Measurements from ENCODE around the gene AGBL4.

AGBL4 gene

DNA sequence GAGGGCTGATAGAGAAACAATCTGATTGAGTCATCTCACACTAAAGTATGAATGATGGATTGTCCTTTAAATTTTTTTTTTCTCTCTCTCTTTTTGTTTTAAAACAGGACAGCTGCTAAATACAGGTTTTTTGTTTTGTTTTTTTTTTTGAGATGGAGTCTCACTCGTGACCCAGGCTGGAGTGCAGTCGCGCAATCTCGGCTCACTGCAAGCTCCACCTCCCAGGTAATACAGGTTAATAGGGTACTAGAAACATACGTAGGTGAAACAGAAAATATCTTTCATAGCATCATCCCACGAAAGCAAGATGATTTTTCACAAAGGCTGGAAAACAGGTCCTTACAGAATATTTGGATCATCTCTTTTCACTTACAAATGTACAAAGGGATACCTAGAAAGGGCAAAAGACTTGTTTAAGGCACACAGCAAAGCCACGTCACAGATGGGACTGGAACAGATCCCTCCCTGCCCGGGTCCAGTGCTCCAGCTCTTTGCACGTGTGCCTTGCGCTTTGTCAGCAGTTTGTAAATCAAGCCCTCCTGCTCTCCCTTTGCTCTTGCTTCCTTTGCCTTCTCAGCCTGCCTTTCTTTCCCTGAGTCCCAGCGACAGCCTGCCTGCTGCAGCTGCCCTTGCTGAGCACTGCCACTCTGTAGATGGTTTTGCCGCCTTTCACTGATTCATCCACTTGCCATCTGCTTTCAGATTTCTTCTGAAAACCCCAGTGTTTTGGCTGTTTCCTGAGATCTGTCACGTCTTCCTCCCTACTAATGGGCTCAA, 1075.8 kb downstream of the AGBL4 start:
- DNase-seq (ENCODE audit: low read depth in 2 of 2, low spot score in 1 of 2): no peak

DNA sequence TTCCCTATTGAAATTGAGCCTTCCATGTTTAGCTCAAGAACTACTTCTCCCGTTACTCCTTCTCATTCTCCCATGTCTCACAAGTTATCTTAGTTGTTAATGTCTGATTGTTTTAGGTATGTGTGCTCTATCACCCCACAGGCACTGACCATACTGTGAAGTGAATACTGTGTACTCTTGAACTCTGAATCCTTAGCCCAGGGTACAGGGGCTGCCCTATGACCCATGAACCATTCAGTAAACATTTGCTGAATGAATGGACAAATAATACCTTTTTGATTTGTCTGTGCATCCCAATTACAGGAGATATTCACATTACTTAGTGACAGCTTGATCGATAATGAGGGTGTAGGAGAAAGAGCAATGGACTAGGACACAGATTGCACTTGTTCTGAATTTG, 1077.7 kb downstream of the AGBL4 start:
- DNase-seq (ENCODE audit: low read depth in 2 of 2, low spot score in 1 of 2): no peak

DNA sequence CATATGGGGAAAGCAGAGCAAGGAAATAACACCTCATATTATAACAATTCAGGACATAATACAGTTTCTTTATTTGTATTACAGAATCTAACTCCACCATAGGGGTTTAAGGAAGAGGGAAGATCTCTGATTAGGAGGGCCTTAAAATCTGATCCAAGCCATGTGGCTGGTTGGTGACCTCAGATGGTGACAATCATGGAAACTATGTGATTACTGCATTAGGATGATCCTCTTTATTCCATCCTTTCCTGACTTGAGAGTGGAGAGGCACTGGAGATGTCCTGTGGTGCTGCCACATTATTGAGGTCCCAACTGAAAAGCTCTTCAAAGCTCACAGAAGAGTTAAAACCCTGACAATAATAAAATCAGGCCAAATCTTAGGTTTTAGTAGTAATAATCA, 1078.9 kb downstream of the AGBL4 start:
- DNase-seq (ENCODE audit: low read depth in 2 of 2, low spot score in 1 of 2): no peak

DNA sequence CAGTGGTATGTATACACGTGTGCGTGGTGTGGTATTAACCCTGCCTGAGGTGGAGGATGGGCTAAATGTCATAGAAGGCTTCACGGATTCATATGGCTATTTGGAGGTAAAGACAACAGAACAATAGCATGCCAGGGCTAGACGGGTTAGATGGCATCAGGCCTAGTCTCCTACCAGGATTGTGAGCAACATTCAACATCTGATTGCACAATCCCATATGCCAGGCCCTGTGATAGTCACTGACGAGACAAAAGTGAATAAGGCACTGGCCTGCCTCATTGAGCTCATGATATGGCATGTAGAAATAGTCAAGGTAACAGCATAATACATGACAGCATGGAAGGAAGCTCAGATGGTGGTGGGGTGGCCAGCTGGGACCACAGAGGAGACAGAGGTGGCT, 1079.9 kb downstream of the AGBL4 start:
- no peak for DNase-seq (ENCODE audit: low read depth in 2 of 2, low spot score in 1 of 2)

GRCh38 chr1:48943393-48943792, 1080.4 kb downstream of the AGBL4 start:
- DNase-seq (ENCODE audit: low read depth in 2 of 2, low spot score in 1 of 2): no peak

DNA sequence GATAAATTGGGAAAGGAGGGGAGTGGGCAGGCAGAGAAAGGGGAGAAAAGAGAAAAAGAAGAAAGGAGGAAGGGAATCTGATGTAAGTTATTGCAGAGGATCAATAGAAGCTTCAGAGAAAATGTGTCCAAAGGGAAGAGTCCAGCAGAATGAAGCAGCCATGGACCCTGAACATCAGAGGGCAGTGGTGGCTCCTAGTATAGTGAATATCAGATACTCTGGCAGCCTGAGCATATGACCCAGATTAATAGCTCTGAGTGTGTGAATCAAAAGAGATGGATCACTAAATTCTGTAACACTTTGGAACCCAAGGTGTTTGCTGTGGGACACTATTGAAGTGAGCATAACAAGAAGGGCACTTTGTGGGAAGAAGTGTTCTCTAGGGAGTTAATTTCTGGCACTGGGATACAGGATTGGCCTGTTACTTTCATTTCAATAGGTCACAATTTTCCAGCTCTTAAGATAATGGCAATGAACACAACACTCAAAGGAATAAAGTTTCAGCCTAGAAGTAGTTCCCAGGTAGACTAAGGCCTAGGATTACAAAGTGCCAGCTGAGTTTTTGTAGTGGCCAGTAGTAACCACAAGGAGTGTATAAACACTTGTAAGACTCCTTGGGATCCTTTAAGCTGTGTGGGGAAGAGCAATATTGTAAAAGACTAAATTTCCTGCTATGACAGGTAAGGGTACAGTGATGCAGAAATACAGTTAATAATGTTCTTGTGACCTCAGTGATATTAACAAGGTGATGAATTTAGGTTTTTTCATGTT, 1082.6 kb downstream of the AGBL4 start:
- DNase-seq (ENCODE audit: low read depth in 2 of 2, low spot score in 1 of 2): no peak

DNA sequence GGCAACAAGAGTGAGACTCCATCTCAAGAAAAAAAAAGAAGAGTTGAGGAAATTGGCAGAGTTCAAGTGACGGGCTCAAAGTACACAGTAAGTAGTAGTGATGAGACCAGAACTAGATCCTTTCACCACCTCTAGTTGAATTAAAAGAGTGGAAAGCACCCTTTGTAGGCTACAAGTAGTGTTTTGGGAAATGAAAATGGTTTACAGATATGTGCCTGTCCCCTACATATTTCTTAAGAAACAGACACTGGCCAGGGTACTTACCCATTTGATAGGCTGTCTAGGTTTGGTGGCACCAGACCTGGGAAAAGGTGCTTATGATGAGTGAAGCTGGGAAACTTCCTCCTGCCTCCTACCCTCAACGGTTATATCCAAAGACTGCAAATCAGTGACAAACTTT, 1083.4 kb downstream of the AGBL4 start:
- no peak for DNase-seq (ENCODE audit: low read depth in 2 of 2, low spot score in 1 of 2)

- DNase-seq (ENCODE audit: low read depth in 2 of 2, low spot score in 1 of 2): no peak
Observed at GRCh38 chr1:48939828-48940227, 1083.9 kb downstream of the AGBL4 start.

- DNase-seq (ENCODE audit: low read depth in 2 of 2, low spot score in 1 of 2): no peak
Observed at GRCh38 chr1:48939042-48939441, 1084.7 kb downstream of the AGBL4 start.

DNA sequence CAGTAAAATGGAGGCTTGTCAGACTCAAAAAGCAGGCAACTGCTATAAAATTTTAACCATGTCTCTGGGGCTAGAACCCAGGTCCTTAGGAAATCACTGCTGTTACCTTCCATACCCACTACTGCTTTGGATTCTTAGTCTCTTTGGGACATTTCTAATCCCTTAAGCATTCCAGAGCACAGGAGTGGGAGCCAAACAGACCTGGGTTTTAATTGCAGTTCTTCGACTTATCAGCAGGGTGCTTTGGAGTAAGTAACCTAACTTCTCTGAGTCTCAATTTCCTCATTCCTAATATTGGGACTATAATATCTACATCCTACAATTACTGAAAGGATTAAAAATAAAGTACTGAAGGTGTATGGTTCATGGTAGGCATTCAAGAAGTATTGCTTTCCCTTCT, 1086.0 kb downstream of the AGBL4 start:
- DNase-seq (ENCODE audit: low read depth in 2 of 2, low spot score in 1 of 2): no peak

- DNase-seq (ENCODE audit: low read depth in 2 of 2, low spot score in 1 of 2): no peak
Observed at GRCh38 chr1:48936436-48936835, 1087.3 kb downstream of the AGBL4 start.

- no peak for DNase-seq (ENCODE audit: low read depth in 2 of 2, low spot score in 1 of 2)
Observed at GRCh38 chr1:48932366-48932765, 1091.4 kb downstream of the AGBL4 start.

DNA sequence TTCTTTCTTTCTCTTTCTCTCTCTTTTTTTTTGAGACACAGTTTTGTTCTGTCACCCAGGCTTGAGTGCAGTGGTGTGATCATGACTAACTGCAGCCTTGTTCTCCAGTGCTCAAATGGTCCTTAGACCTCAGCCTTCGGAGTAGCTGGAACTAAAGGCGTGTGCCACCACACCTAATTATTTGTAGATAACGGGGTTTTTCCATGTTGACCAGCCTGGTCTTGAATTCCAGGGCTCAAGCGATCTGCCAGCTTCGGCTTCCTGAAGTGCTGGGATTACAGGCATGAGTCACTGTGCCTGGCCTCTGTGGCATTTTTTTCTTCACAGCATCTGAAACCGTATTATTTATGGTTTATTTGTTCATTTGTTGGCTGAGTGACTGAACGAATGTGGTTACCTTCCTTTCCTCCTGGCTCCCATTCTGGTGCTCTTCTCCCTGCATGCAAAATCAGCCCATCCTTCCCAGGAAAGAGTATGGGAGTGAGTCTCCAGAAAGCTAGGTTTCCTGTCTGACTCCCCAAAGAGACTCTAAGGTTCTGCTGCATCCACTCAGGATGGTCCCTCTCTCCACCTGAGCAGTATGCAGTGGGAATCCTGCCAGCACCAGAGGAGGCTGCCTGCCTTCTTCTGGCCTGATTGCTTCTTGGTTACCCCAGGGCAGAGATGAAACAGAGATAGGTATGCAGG, 1092.1 kb downstream of the AGBL4 start:
- no peak for DNase-seq (ENCODE audit: low read depth in 2 of 2, low spot score in 1 of 2)

- no peak for DNase-seq (ENCODE audit: low read depth in 2 of 2, low spot score in 1 of 2)
Observed at GRCh38 chr1:48930011-48930410, 1093.7 kb downstream of the AGBL4 start.

DNA sequence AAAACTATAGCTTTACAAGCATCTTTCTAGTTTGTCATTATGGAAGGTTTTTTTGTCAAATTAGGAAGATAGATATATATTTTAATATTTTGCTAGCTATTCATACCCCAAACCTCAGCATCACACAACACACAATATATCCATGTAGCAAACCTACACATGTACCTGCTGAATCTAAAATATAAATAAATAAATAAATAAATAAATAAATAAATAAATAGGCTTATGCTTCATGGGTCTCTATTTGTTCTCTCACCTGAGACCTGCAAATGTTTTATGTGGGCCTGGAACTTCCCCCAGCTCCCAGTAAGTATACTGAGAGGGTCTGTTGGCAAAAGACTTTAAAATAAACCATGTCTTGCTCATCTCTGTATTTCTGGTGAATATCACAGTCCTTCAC, 1099.7 kb downstream of the AGBL4 start:
- DNase-seq (ENCODE audit: low read depth in 2 of 2, low spot score in 1 of 2): no peak

DNA sequence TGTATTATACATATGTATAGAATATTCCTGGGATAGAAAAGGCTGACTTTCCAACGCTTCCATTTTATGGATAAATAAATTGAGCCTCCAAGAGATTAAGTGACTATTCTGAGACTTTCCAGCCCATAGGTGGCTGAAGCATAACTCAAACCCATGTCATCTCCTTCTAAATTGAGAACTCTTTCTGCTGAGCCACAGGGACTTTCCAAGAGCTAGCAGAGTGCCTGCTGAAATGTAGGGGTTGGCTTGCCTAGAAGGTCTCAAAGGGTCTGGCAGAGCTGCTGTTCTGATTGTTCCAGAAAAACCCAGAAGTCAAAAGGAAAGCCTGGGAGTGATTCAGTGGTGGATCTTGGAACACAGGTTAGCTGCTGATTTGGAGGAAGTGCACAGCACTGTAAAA, 1100.6 kb downstream of the AGBL4 start:
- DNase-seq (ENCODE audit: low read depth in 2 of 2, low spot score in 1 of 2): no peak

- no peak for DNase-seq (ENCODE audit: low read depth in 2 of 2, low spot score in 1 of 2)
Observed at GRCh38 chr1:48920851-48921250, 1102.9 kb downstream of the AGBL4 start.

- DNase-seq (ENCODE audit: low read depth in 2 of 2, low spot score in 1 of 2): no peak
Observed at GRCh38 chr1:48917901-48918603, 1105.7 kb downstream of the AGBL4 start.

DNA sequence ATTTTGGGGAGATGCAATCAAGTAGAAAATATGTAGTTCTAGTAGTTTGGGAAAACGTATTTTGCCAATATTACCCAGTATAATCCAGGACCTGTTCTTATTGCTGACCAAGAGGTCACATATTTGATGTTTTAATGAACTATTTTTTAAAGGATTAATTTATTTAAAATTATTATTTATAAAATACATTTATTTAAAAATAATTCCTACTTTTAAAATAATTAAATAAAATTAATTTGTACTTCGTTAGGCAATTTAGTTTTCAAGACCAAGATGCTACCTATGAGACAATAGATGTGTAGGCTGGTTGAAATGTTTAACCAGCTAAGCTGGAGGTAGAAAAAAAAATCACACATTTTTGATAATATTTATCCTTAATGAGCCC, 1106.7 kb downstream of the AGBL4 start:
- no peak for DNase-seq (ENCODE audit: low read depth in 2 of 2, low spot score in 1 of 2)

- no peak for DNase-seq (ENCODE audit: low read depth in 2 of 2, low spot score in 1 of 2)
Observed at GRCh38 chr1:48916130-48917069, 1107.4 kb downstream of the AGBL4 start.
